ENCODE results near the gene KLF11. TPM values are rescaled to one million over a fixed set of nuclear protein-coding genes. Genes with fewer than 3 reads are reported as not detected.
"Not testable (repeated sequence)": the region's sequence is repeated elsewhere in the genome, so short reads cannot be mapped to it uniquely, and the experiment has no call there.

Gene KLF11
- total RNA-seq, 2 donors from 2014 or later = 5.9 to 11.0 TPM

DNA sequence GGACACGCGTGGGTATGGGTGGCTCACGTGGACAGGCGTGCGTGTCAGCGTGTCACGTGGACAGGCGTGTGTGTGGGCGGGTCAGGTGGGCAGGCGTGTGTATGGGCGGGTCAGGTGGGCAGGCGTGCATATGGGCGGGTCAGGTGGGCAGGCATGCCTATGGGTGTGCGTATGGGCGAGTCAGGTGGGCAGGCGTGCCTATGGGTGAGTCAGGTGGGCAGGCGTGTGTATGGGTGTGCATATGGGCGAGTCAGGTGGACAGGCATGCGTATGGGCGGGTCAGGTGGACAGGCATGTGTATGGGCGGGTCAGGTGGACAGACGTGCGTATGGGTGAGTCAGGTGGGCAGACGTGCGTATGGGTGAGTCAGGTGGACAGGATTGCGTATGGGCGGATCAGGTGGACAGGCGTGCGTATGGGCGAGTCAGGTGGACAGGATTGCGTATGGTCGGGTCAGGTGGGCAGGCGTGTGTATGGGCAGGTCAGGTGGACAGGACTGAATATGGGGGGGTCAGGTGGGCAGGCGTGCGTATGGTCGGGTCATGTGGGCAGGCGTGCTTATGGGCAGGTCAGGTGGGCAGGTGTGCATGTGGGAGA, 30.9 kb upstream of the KLF11 start:
- H3K36me3 Mint-ChIP-seq (ENCODE audit: insufficient read depth in 2 of 2); H3K4me1 Mint-ChIP-seq (ENCODE audit: low read depth); DNase-seq; H3K27ac Mint-ChIP-seq; ATAC-seq (replicated peaks in 1 of 2); H3K4me3 Mint-ChIP-seq; H3K9me3 Mint-ChIP-seq: not testable (repeated sequence)
- H3K27me3 Mint-ChIP-seq (ENCODE audit: low read depth) = peaks cover 17% of the 10 kb centered on the region

DNA sequence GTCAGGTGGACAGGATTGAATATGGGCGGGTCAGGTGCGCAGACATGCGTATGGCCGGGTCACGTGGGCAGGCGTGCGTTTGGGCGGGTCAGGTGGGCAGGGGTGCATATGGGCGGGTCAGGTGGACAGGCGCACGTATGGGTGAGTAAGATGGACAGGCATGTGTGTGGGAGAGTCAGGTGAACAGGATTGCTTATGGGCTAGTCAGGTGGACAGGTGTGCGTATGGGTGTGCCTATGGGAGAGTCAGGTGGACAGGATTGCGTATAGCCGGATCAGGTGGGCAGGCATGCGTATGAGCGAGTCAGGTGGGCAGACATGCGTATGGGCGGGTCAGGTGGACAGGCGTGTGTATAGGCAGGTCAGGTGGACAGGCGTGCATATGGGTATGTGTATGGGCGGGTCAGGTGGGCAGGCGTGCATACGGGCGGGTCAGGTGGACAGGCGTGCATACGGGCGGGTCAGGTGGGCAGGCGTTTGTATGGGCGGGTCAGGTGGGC, 30.3 kb upstream of the KLF11 start:
- ATAC-seq (replicated peaks in 1 of 2) (no peak), DNase-seq (no peak)
- peaks cover 11% of the 10 kb centered on the region for H3K27me3 Mint-ChIP-seq (ENCODE audit: low read depth)
- peaks cover 0 to 2% of the 10 kb centered on the region in 2 donors for H3K36me3 Mint-ChIP-seq (ENCODE audit: insufficient read depth in 2 of 2)
- no peak overlapping the region for H3K4me3 Mint-ChIP-seq
- no peaks in the 10 kb centered on the region for H3K4me1 Mint-ChIP-seq (ENCODE audit: low read depth)
- H3K9me3 Mint-ChIP-seq = no peaks in the 10 kb centered on the region
- H3K27ac Mint-ChIP-seq = no peak overlapping the region

DNA sequence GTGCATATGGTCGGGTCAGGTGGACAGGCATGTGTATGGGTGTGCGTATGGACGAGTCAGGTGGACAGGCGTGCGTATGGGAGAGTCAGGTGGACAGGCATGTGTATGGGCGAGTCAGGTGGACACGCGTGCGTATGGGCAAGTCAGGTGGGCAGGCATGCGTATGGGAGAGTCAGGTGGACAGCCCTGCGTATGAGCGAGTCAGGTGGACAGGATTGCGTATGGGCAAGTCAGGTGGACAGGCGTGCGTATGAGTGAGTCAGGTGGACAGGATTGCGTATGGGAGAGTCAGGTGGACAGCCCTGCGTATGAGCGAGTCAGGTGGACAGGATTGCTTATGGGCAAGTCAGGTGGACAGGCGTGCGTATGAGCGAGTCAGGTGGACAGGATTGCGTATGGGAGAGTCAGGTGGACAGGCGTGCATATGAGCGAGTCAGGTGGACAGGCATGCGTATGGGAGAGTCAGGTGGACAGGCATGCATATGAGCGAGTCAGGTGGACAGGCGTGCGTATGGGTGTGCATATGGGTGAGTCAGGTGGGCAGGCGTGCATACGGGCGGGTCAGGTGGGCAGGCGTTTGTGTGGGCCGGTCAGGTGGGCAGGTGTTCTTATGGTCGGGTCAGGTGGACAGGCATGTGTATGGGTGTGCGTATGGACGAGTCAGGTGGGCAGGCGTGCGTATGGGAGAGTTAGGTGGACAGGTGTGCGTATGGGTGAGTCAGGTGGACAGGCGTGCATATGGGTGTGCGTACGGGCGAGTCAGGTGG, 29.5 kb upstream of the KLF11 start:
- not testable (repeated sequence) for H3K27ac Mint-ChIP-seq; DNase-seq; ATAC-seq (replicated peaks in 1 of 2); H3K9me3 Mint-ChIP-seq; H3K4me3 Mint-ChIP-seq; H3K4me1 Mint-ChIP-seq (ENCODE audit: low read depth); H3K36me3 Mint-ChIP-seq (ENCODE audit: insufficient read depth in 2 of 2); H3K27me3 Mint-ChIP-seq (ENCODE audit: low read depth)

DNA sequence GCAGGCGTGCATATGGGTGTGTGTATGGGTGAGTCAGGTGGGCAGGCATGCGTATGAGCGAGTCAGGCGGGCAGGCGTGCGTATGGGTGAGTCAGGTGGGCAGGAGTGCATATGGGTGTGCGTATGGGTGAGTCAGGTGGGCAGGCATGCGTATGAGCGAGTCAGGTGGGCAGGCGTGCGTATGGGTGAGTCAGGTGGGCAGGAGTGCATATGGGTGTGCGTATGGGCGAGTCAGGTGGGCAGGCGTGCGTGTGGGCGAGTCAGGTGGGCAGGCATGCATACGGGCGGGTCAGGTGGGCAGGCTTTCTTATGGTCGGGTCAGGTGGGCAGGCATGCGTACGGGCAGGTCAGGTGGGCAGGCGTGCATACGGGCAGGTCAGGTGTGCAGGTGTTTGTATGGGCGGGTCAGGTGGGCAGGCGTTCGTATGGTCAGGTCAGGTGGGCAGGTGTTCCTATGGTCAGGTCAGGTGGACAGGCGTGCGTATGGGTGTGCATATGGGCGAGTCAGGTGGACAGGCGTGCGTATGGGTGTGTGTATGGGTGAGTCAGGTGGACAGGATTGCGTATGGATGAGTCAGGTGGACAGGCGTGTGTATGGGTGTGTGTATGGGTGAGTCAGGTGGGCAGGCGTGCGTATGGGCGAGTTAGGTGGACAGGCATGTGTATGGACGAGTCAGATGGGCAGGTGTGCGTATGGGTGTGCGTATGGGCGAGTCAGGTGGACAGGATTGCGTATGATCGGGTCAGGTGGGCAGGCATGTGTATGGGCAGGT, 28.7 kb upstream of the KLF11 start:
- Mint-ChIP-seq H3K27ac (no peak overlapping the region), H3K36me3 (ENCODE audit: insufficient read depth in 2 of 2) (peaks cover 0 to 2% of the 10 kb centered on the region in 2 donors), H3K4me3 (no peak overlapping the region), H3K4me1 (ENCODE audit: low read depth) (no peaks in the 10 kb centered on the region), H3K9me3 (no peaks in the 10 kb centered on the region), H3K27me3 (ENCODE audit: low read depth) (no peaks in the 10 kb centered on the region)
- no peak for DNase-seq
- ATAC-seq (replicated peaks in 1 of 2) = no peak

DNA sequence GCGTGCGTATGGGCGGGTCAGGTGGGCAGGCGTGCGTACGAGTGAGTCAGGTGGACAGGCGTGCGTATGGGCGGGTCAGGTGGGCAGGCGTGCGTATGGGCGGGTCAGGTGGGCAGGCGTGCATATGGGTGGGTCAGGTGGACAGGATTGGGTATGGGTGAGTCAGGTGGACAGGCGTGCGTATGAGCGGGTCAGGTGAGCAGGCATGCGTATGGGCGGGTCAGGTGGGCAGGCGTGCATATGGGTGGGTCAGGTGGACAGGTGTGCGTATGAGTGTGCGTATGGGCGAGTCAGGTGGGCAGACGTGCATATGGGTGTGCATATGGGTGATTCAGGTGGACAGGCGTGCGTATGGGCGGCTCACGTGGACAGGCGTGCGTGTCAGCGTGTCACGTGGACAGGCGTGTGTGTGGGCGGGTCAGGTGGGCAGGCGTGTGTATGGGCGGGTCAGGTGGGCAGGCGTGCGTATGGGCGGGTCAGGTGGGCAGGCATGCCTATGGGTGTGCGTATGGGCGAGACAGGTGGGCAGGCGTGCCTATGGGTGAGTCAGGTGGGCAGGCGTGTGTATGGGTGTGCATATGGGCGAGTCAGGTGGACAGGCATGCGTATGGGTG, 27.9 kb upstream of the KLF11 start:
- not testable (repeated sequence) for ATAC-seq (replicated peaks in 1 of 2); H3K27ac Mint-ChIP-seq; H3K27me3 Mint-ChIP-seq (ENCODE audit: low read depth); DNase-seq; H3K9me3 Mint-ChIP-seq; H3K36me3 Mint-ChIP-seq (ENCODE audit: insufficient read depth in 2 of 2); H3K4me1 Mint-ChIP-seq (ENCODE audit: low read depth); H3K4me3 Mint-ChIP-seq

- no peak for DNase-seq
- H3K27ac Mint-ChIP-seq = no peak overlapping the region
- no peak for ATAC-seq (replicated peaks in 1 of 2)
- H3K27me3 Mint-ChIP-seq (ENCODE audit: low read depth) = no peaks in the 10 kb centered on the region
- H3K36me3 Mint-ChIP-seq (ENCODE audit: insufficient read depth in 2 of 2) = peaks cover 0 to 2% of the 10 kb centered on the region in 2 donors
- no peak overlapping the region for H3K4me3 Mint-ChIP-seq
- H3K9me3 Mint-ChIP-seq = no peaks in the 10 kb centered on the region
- no peaks in the 10 kb centered on the region for H3K4me1 Mint-ChIP-seq (ENCODE audit: low read depth)
Measured at GRCh38 chr2:10016001-10016801, 27.1 kb upstream of the KLF11 start.

GRCh38 chr2:10016802-10017258, 26.5 kb upstream of the KLF11 start:
- Mint-ChIP-seq H3K4me1 (ENCODE audit: low read depth) (no peaks in the 10 kb centered on the region), H3K27ac (no peak overlapping the region), H3K27me3 (ENCODE audit: low read depth) (no peaks in the 10 kb centered on the region), H3K4me3 (no peak overlapping the region), H3K36me3 (ENCODE audit: insufficient read depth in 2 of 2) (peaks cover 0 to 2% of the 10 kb centered on the region in 2 donors), H3K9me3 (no peaks in the 10 kb centered on the region)
- DNase-seq = no peak
- ATAC-seq (replicated peaks in 1 of 2) = no peak

- Mint-ChIP-seq H3K4me1 (ENCODE audit: low read depth) (no peaks in the 10 kb centered on the region), H3K4me3 (no peak overlapping the region), H3K27ac (no peak overlapping the region), H3K36me3 (ENCODE audit: insufficient read depth in 2 of 2) (peaks cover 0 to 2% of the 10 kb centered on the region in 2 donors), H3K9me3 (no peaks in the 10 kb centered on the region), H3K27me3 (ENCODE audit: low read depth) (no peaks in the 10 kb centered on the region)
- ATAC-seq (replicated peaks in 1 of 2) (no peak), DNase-seq (no peak)
Measured at GRCh38 chr2:10017313-10017941, 25.9 kb upstream of the KLF11 start.

DNA sequence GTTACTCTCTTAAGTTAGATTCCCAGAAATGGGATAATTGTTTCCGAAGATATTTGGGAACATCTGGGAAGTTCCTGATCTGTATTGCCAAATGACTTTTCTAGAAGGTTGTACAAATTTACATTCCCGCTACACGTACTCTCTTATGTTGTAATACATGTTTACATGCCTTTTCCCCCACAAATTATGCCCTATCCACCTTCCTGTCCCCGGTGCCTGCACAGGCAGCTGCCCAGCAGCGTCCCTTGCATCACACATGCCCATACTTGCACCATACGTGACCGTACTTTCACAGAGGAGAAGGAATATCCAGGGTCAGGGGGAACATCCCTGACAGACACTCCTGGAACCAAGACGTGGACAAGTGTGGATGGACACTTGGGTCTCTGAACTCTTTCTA, 24.2 kb upstream of the KLF11 start:
- Mint-ChIP-seq H3K36me3 (ENCODE audit: insufficient read depth in 2 of 2) (peaks cover 0 to 2% of the 10 kb centered on the region in 2 donors), H3K9me3 (no peaks in the 10 kb centered on the region)
- no peak for ATAC-seq (replicated peaks in 1 of 2)

DNA sequence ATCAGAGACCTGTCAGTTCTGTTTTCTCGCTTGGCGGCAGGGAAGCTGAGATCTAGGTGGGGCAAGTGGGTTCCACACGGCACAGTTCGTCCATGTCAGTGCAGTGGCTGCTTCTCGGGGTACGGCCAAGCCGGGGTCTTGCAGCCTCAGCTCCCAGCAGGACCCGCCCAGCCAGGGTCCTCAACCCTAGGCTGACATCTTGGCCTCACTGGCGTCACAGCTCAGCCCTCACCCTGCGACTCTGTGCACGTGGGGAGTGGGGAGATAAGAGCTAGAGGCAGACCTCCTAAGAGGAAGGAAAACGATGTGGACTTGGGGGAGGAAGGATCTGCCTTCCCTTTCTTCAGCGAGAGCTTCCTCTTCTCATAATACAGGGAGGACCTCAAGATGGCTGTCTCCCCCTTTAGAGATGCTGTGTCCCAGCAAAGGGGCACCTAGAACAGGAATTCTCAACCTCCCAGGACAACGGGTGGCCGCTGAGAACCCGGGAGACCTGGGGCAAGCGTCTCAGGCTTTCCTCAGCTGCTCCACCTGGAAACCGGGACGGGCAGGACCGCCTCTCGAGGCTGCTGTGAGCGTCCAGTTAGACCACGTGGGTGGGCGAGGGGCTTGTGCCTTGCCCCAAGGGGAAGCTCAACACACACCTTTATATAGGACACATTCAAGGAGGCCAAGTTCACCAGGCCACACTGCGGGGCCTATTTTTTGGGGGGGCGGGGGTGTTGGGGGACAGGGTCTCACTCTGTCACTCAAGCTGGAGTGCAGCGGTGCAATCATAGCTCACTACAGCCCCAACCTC, 23.5 kb upstream of the KLF11 start:
- DNase-seq (no peak), ATAC-seq (replicated peaks in 1 of 2) (no peak)
- no peaks in the 10 kb centered on the region for H3K4me1 Mint-ChIP-seq (ENCODE audit: low read depth)
- no peak overlapping the region for H3K27ac Mint-ChIP-seq
- H3K9me3 Mint-ChIP-seq = no peaks in the 10 kb centered on the region
- peaks cover 0 to 2% of the 10 kb centered on the region in 2 donors for H3K36me3 Mint-ChIP-seq (ENCODE audit: insufficient read depth in 2 of 2)
- no peaks in the 10 kb centered on the region for H3K27me3 Mint-ChIP-seq (ENCODE audit: low read depth)
- H3K4me3 Mint-ChIP-seq = no peak overlapping the region

More for the DNA sequence above, 24.2 kb upstream of the KLF11 start:
- Mint-ChIP-seq H3K4me1 (ENCODE audit: low read depth) (no peaks in the 10 kb centered on the region), H3K27me3 (ENCODE audit: low read depth) (no peaks in the 10 kb centered on the region), H3K4me3 (no peak overlapping the region), H3K27ac (no peak overlapping the region)
- no peak for DNase-seq

DNA sequence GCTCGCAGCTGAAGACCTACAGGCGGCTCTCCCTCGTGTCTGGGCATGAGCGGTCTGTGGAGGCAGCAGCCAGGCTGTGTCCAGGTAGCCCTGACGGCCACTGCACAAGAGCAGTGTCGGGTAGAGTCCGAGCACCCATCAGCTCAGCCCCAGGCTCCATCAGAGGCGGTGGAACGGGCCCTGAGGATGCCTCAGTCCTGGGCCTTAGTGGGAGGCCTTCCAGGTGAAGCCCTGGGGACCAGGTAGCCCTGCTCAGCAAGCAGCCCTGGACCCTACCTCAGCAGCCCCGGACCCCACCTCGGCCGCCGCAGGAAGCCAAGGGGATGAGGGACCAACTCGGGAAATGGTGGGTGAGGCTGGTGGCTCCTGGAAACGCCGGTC, 21.3 kb upstream of the KLF11 start:
- ATAC-seq (replicated peaks in 1 of 2) = no peak
- H3K4me3 Mint-ChIP-seq = no peak overlapping the region
- peaks cover 0 to 2% of the 10 kb centered on the region in 2 donors for H3K36me3 Mint-ChIP-seq (ENCODE audit: insufficient read depth in 2 of 2)
- H3K27ac Mint-ChIP-seq = no peak overlapping the region
- DNase-seq = no peak
- no peaks in the 10 kb centered on the region for H3K27me3 Mint-ChIP-seq (ENCODE audit: low read depth)
- H3K4me1 Mint-ChIP-seq (ENCODE audit: low read depth) = no peaks in the 10 kb centered on the region
- no peaks in the 10 kb centered on the region for H3K9me3 Mint-ChIP-seq

Data from activated T-cell treated with anti-CD3 and anti-CD28 coated beads, Interleukin-2, amount 50 U/mL, for 72 hours (primary cell).